Cardiac muscle cell (in vitro differentiated cells and primary cell): ENCODE measurements around the gene SMIM10L1. TPM values are rescaled to one million over a fixed set of nuclear protein-coding genes. Genes with fewer than 3 reads are reported as not detected.

Experiments
- DNase-seq, 2 donors: peaks; one replicate each; pipeline versions ENCODE4 v3.0.0 to v3.0.0-alpha.2; 2010 to 2017; ENCODE audit warnings: low read depth in 1 of 2, low spot score in 1 of 2
- H3K27ac ChIP-seq: fragments of 200-600 bp; sonication (generic); 2 replicates; pipeline ENCODE4 v1.5.1; 2016
- H3K27me3 ChIP-seq: fragments of 200-600 bp; sonication (generic); 2 replicates; pipeline ENCODE4 v1.6.0; 2016; ENCODE audit warnings: control low read depth
- H3K36me3 ChIP-seq: fragments of 200-600 bp; sonication (generic); 2 replicates; pipeline ENCODE4 v1.5.1; 2016; ENCODE audit warnings: control low read depth
- H3K4me1 ChIP-seq: fragments of 200-600 bp; sonication (generic); 2 replicates; pipeline ENCODE4 v1.8.1; 2017; ENCODE audit warnings: low read depth, mild to moderate bottlenecking, mixed run types
- H3K4me3 ChIP-seq: fragments of 200-600 bp; sonication (generic); 2 replicates; pipeline ENCODE4 v1.5.1; 2016; ENCODE audit warnings: mild to moderate bottlenecking
- H3K9me3 ChIP-seq: fragments of 200-600 bp; sonication (generic); 2 replicates; pipeline ENCODE4 v1.5.1; 2017; ENCODE audit warnings: low read depth, mild to moderate bottlenecking, control low read depth
- CTCF ChIP-seq: IDR thresholded peaks from 2 replicates; pipeline ENCODE4 v1.5.1; 2012; ENCODE audit warnings: low read depth, mild to moderate bottlenecking, low read length
- polyA plus RNA-seq: library from polyadenylated mRNA; unstranded; fragments of >200 nt; fragmentation: Nextera tagmentation; extraction: Ambion mirVana; gene quantifications from 2 replicates; pipeline ENCODE4 v1.2.1, GENCODE V29; 2016
- total RNA-seq: library from RNA; depleted of rRNA; stranded (reverse); fragments of >200 nt; gene quantifications from 2 replicates; pipeline ENCODE4 v1.2.3, GENCODE V29; 2016

The SMIM10L1 gene
- total and polyA plus RNA-seq, 2 experiments from 2014 or later, result 15.2 to 26.3 TPM

- H3K4me3 ChIP-seq, result peak overlapping the region; percentile 70
- H3K9me3 ChIP-seq, result no peaks in the 10 kb centered on the region
- DNase-seq, result no peak
- H3K27ac ChIP-seq, result peak overlapping the region; percentile 99
- H3K4me1 ChIP-seq, result peaks cover 23% of the 10 kb centered on the region
- TF ChIP-seq CTCF, result no peak
- no peaks in the 10 kb centered on the region for H3K36me3 ChIP-seq
- H3K27me3 ChIP-seq, result no peaks in the 10 kb centered on the region
These were observed 217 bp upstream of the SMIM10L1 start for GRCh38 chr12:11170810-11171144.

GRCh38 chr12:11171969-11172675, 1.1 kb downstream of the SMIM10L1 start:
- DNase-seq, result peak; percentile 38 to 47
- H3K27ac ChIP-seq, result peak overlapping the region; percentile 99
- peaks cover 19% of the 10 kb centered on the region for H3K4me1 ChIP-seq
- H3K4me3 ChIP-seq, result peak overlapping the region; percentile 70
- no peaks in the 10 kb centered on the region for H3K27me3 ChIP-seq
- H3K36me3 ChIP-seq, result no peaks in the 10 kb centered on the region
- no peaks in the 10 kb centered on the region for H3K9me3 ChIP-seq
- no peak for TF ChIP-seq CTCF

- peak in 1 of 2 donors; percentile 27 for DNase-seq
- Histone ChIP-seq H3K27me3 (no peaks in the 10 kb centered on the region), H3K36me3 (no peaks in the 10 kb centered on the region), H3K27ac (no peak overlapping the region), H3K4me1 (peaks cover 19% of the 10 kb centered on the region), H3K4me3 (no peak overlapping the region), H3K9me3 (no peaks in the 10 kb centered on the region)
- TF ChIP-seq CTCF, result no peak
These were observed 3.0 kb downstream of the SMIM10L1 start for GRCh38 chr12:11174022-11174421.

- H3K9me3 ChIP-seq, result no peaks in the 10 kb centered on the region
- no peak overlapping the region for H3K4me3 ChIP-seq
- no peak overlapping the region for H3K27ac ChIP-seq
These were observed 7.3 kb downstream of the SMIM10L1 start for GRCh38 chr12:11178250-11178649.

GRCh38 chr12:11182529-11182928, 11.5 kb downstream of the SMIM10L1 start:
- H3K27ac ChIP-seq, result no peak overlapping the region
- DNase-seq, result no peak
- no peak overlapping the region for H3K4me3 ChIP-seq
- no peaks in the 10 kb centered on the region for H3K9me3 ChIP-seq
- H3K27me3 ChIP-seq, result no peaks in the 10 kb centered on the region
- H3K36me3 ChIP-seq, result no peaks in the 10 kb centered on the region
- TF ChIP-seq CTCF, result no peak
- no peaks in the 10 kb centered on the region for H3K4me1 ChIP-seq

More at GRCh38 chr12:11178250-11178649, 7.3 kb downstream of the SMIM10L1 start:
- no peaks in the 10 kb centered on the region for H3K27me3 ChIP-seq
- no peak for TF ChIP-seq CTCF
- H3K36me3 ChIP-seq, result no peaks in the 10 kb centered on the region
- H3K4me1 ChIP-seq, result peaks cover 2% of the 10 kb centered on the region
- DNase-seq, result no peak
